ENCODE measurements around the gene NHS. TPM values are rescaled to one million over a fixed set of nuclear protein-coding genes. Genes with fewer than 3 reads are reported as not detected.

NHS gene
- total RNA-seq, 1 experiment from 2014 or later: 5.7 TPM

- TF ChIP-seq SRF (IDR thresholded peaks at IDR 0.05; ENCODE audit: low read depth): no peak
- Histone ChIP-seq H3K4me3 (replicated peaks in 1 of 2; ENCODE audit: low read depth in 1 of 2, low read length in 2 of 2) (no peak overlapping the region), H4K20me1 (ENCODE audit: insufficient read depth) (no peaks in the 10 kb centered on the region), H3K9me2 (ENCODE audit: insufficient read depth) (no peaks in the 10 kb centered on the region), H3K27me3 (ENCODE audit: insufficient read depth, low read length) (no peaks in the 10 kb centered on the region), H3K9ac (ENCODE audit: low read length) (no peak overlapping the region), H3K27ac (ENCODE audit: low read depth, low read length) (no peak overlapping the region), H3K79me2 (ENCODE audit: insufficient read depth, low read length) (no peaks in the 10 kb centered on the region), H3K36me3 (ENCODE audit: control insufficient read depth in 1 of 2, insufficient read depth in 2 of 2, low read length in 2 of 2) (no peaks in the 10 kb centered on the region), H3K4me1 (ENCODE audit: control insufficient read depth in 1 of 2, insufficient read depth in 2 of 2, low read length in 2 of 2) (0 out of 4 replicates have a peak, but pooled peaks cover 0 to 6% of the 10 kb centered on the region in 2 experiments), H3K9me3 (ENCODE audit: control insufficient read depth in 1 of 2, insufficient read depth in 1 of 2, low read depth in 1 of 2, low read length in 2 of 2) (no peaks in the 10 kb centered on the region), H2AFZ (ENCODE audit: low read depth, low read length, poor library complexity, severe bottlenecking) (no peak overlapping the region), H3K4me2 (ENCODE audit: low read length) (no peak overlapping the region)
- ATAC-seq (no peak), DNase-seq (ENCODE audit: low read depth, low spot score) (no peak)
- intact Hi-C loops (cut with micrococcal nuclease): no loop called here
- RAD21 ChIA-PET (ENCODE audit: low non-redundant PET in 1 of 2, low total read pairs in 2 of 2, uncharacterized antibody in 2 of 2, unreplicated experiment in 2 of 2): no interaction called here
- POLR2A ChIA-PET: no interaction called here
- no TSS peak for BruUV-seq (replicated peaks)
- CTCF ChIA-PET: no interaction called here
Measured at GRCh38 chrX:17670874-17671273, 295.9 kb downstream of the NHS start.

- no peak overlapping the region for H3K4me3 ChIP-seq (replicated peaks in 1 of 2; ENCODE audit: low read depth in 1 of 2, low read length in 2 of 2)
- no peak overlapping the region for H3K4me2 ChIP-seq (ENCODE audit: low read length)
- no peak for TF ChIP-seq JUND (IDR thresholded peaks at IDR 0.05)
- TF ChIP-seq TCF7L2 (IDR thresholded peaks at IDR 0.05; ENCODE audit: borderline replicate concordance, extremely low read depth, insufficient read depth, insufficient read length): peak; percentile 91
- TF ChIP-seq EGR1 (IDR thresholded peaks at IDR 0.05; ENCODE audit: low read depth): no peak
- H2AFZ ChIP-seq (ENCODE audit: low read depth, low read length, poor library complexity, severe bottlenecking): no peak overlapping the region
- H3K4me1 ChIP-seq (ENCODE audit: control insufficient read depth in 1 of 2, insufficient read depth in 2 of 2, low read length in 2 of 2): 0 out of 4 replicates have a peak, but pooled peaks cover 0 to 6% of the 10 kb centered on the region in 2 experiments
- POLR2A ChIA-PET: no interaction called here
- no peaks in the 10 kb centered on the region for H3K79me2 ChIP-seq (ENCODE audit: insufficient read depth, low read length)
- H3K27ac ChIP-seq (ENCODE audit: low read depth, low read length): no peak overlapping the region
- CTCF ChIA-PET: no interaction called here
- no peaks in the 10 kb centered on the region for H3K27me3 ChIP-seq (ENCODE audit: insufficient read depth, low read length)
- H3K9ac ChIP-seq (ENCODE audit: low read length): no peak overlapping the region
- RAD21 ChIA-PET (ENCODE audit: low non-redundant PET in 1 of 2, low total read pairs in 2 of 2, uncharacterized antibody in 2 of 2, unreplicated experiment in 2 of 2): no interaction called here
- intact Hi-C loops (cut with micrococcal nuclease): no loop called here
- H4K20me1 ChIP-seq (ENCODE audit: insufficient read depth): no peaks in the 10 kb centered on the region
- H3K9me3 ChIP-seq (ENCODE audit: control insufficient read depth in 1 of 2, insufficient read depth in 1 of 2, low read depth in 1 of 2, low read length in 2 of 2): no peaks in the 10 kb centered on the region
- BruUV-seq (replicated peaks): no TSS peak
- no peaks in the 10 kb centered on the region for H3K9me2 ChIP-seq (ENCODE audit: insufficient read depth)
- no peak for ATAC-seq
- no peak for DNase-seq (ENCODE audit: low read depth, low spot score)
- no peaks in the 10 kb centered on the region for H3K36me3 ChIP-seq (ENCODE audit: control insufficient read depth in 1 of 2, insufficient read depth in 2 of 2, low read length in 2 of 2)
Measured at GRCh38 chrX:17674601-17675000, 299.6 kb downstream of the NHS start.
